GM06990 (cell line): Measurements from ENCODE around the gene ALX4.

Experiments
- DNase-seq: peaks from one replicate; pipeline ENCODE4 v3.0.0-alpha.2; 2011; ENCODE audit not compliant: insufficient read length; ENCODE audit errors: extremely low read depth
- H3K27me3 ChIP-seq: replicated peaks from 2 replicates; pipeline ENCODE4 v1.6.0; 2011; ENCODE audit warnings: low read length; ENCODE audit not compliant: control insufficient read depth, insufficient read depth
- H3K36me3 ChIP-seq: 2 replicates; pipeline ENCODE4 v1.5.1; 2011; ENCODE audit warnings: low read length; ENCODE audit not compliant: control insufficient read depth, insufficient read depth
- H3K4me3 ChIP-seq: replicated peaks from 2 replicates; pipeline ENCODE4 v1.5.1; 2011; ENCODE audit warnings: low read depth, mild to moderate bottlenecking, control low read depth, low read length
- TF ChIP-seq, protein P1 (sequence below): IDR thresholded peaks from 2 replicates; pipeline ENCODE4 v1.5.1; 2011; ENCODE audit warnings: low read length, control low read depth, mild to moderate bottlenecking, inconsistent platforms; ENCODE audit not compliant: insufficient read depth, poor library complexity, severe bottlenecking

ALX4 gene

DNA sequence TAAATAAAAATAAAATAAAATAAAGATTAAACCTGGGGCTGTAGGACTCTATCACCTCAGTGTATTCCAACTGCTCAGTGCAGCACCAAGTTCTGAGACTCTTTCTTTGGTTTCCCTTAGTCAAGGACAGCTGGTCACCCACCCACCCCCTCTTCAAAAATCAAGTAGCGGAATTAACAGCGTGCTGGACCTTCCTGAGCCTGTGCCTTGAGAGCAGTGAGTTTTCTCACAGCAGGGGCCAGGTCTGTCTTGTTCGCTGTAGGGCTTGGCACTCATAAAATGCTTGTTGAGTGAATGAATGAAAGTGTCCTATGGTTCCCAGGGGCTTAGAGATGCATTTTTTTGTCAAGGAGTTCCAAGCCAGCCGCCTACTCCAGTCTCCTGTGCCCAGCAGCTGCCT lies 2.9 kb upstream of the ALX4 start:
- Histone ChIP-seq H3K27me3 (peaks cover 4% of the 10 kb centered on the region; the same call in 1 of the 2 replicates), H3K36me3 (no peaks in the 10 kb centered on the region), H3K4me3 (no peak overlapping the region)
- TF ChIP-seq, protein P1, sequence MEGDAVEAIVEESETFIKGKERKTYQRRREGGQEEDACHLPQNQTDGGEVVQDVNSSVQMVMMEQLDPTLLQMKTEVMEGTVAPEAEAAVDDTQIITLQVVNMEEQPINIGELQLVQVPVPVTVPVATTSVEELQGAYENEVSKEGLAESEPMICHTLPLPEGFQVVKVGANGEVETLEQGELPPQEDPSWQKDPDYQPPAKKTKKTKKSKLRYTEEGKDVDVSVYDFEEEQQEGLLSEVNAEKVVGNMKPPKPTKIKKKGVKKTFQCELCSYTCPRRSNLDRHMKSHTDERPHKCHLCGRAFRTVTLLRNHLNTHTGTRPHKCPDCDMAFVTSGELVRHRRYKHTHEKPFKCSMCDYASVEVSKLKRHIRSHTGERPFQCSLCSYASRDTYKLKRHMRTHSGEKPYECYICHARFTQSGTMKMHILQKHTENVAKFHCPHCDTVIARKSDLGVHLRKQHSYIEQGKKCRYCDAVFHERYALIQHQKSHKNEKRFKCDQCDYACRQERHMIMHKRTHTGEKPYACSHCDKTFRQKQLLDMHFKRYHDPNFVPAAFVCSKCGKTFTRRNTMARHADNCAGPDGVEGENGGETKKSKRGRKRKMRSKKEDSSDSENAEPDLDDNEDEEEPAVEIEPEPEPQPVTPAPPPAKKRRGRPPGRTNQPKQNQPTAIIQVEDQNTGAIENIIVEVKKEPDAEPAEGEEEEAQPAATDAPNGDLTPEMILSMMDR: no peak
- no peak for DNase-seq

DNA sequence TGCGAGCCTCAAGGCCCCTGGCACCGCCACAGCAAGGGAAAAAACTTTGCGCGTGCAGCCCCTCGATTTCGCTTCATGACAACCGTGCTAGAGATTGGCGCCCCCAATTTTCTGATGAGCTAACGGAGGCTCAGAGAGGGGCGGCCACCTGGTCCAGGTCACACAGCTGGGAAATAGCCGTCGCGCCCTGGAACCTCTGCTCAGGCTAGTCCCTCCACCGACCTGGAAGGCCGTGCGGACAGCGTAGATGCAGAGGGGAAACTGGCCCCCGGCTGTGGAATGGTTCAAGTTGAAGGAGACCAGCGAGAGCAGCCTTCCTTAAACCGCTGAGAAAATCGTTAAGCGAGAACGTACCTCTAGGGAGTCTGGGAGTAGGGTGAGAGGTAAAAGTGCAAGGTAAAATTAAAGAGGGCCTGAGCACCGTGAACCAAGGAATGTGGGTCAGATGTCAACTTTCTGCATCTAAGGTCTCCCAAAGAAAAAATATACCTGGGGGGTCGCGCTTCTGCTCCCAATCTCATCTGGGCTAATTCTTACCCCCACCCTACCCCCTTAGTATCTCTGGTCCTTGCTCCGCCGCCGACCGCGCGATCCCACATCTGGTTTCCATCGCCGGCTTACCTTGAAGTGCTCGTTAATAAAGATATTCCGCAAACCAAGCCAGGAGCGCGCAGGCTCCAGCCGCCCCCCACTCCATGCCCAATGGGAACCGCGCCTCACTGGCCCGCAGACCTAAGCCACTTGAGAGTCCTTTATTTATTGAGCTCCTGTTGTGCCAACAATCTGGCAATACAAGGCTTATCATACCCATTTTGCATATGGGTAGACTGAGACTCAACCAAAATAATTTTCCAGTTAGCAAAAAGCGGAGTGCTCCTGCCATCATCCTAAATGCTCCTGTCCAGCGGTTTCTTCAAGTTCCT lies 1.7 kb upstream of the ALX4 start:
- TF ChIP-seq, protein P1: no peak
- Histone ChIP-seq H3K27me3 (no peaks in the 10 kb centered on the region; the same call in 1 of the 2 replicates), H3K4me3 (no peak overlapping the region), H3K36me3 (no peaks in the 10 kb centered on the region)
- DNase-seq: no peak

DNA sequence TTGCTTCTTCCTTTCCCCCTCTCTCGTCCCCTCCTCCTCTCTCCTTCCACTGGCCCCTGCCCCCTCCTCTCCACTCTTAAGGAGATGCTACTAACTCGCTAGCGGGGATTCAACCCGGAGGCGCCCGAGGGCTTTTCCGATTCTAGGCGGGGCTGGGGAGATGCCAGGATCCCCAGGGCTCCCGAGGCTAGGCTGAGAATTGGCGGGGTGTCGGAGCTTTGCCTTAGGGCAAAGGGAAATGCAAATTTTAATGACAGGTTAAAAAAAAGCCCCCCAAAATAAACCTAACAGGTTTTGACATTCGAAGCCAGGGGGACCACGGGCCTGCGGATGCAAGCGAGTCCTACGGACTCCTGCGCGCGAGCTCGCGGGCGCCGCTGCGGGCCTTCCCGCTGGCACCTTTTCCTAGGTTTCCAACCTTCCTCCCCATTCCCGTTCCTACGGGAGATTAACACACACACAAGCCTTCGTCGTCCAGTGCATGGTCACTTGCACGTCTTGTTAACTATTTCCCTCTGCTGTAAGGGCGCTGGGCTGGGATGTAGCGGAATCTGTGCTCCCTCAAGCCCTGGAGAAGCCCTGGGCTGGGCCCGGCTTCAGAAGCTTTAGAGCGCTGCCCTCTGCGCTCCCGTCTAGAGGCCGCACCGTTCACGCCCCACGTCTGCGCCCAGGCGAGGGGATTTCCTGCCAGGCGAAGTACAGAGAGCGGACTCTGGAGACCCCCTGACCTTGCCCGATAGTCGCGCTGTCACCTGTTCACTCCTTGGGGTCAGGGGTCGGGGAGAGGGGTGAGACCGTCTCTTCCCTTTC lies 729 bp upstream of the ALX4 start:
- TF ChIP-seq, protein P1: no peak
- Histone ChIP-seq H3K36me3 (no peaks in the 10 kb centered on the region), H3K27me3 (no peaks in the 10 kb centered on the region; the same call in 1 of the 2 replicates), H3K4me3 (no peak overlapping the region)
- no peak for DNase-seq

DNA sequence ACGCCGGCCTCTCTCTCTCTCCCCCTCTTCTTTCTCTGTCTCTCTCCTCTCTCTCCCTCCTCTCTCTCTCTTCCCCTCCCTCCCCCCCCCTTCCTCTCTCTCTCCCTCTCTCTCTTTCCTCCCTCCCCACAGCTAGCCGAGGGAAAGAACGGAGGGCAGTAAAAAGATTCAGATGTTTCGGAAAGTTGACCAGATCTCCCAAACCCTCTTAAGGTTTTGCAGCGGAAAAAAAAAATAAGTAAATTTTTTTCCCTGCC lies 195 bp upstream of the ALX4 start:
- H3K36me3 ChIP-seq: no peaks in the 10 kb centered on the region

DNA sequence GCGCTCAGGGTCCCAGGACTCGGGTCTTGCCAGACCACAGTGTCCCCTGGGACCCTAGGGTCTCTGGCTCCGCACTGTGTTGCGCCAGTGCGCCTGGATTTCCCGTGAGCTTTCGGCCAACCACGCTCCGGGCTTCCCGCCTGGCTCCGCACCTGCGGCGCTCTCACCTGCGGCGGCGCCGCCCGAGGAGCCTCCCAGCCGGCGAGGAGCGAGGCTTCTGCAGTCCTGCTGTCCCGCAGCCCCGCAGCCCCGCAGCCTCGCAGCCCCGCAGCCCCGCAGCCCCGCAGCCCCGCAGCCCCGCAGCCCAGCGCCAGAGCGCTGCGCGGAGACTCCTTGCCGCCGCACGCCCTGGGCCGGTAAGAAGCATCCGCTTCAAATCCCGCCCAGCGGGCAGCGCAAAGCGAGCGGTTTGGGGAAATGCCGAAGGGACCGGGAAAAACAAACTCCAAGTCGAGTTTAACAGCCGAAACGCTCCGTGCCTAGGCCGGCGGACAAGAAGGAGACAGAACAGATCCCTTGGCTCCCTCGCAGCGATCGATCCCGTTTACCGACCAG lies 939 bp downstream of the ALX4 start:
- H3K27me3 ChIP-seq: no peaks in the 10 kb centered on the region; the same call in 1 of the 2 replicates
- TF ChIP-seq, protein P1: no peak
- no peak overlapping the region for H3K4me3 ChIP-seq
- no peaks in the 10 kb centered on the region for H3K36me3 ChIP-seq
- no peak for DNase-seq

More for the DNA sequence above, 195 bp upstream of the ALX4 start:
- Histone ChIP-seq H3K27me3 (no peaks in the 10 kb centered on the region; the same call in 1 of the 2 replicates), H3K4me3 (no peak overlapping the region)
- TF ChIP-seq, protein P1: no peak
- no peak for DNase-seq
